Fibroblast of the aortic adventitia (primary cell): ENCODE measurements around the gene ACMSD. TPM values are rescaled to one million over a fixed set of nuclear protein-coding genes. Genes with fewer than 3 reads are reported as not detected.

Experiments
- DNase-seq: peaks from one replicate; pipeline ENCODE4 v3.0.0-alpha.2; 2010; ENCODE audit warnings: low read depth
- H3K4me3 ChIP-seq: 2 replicates; pipeline ENCODE4 v1.5.1; 2011; ENCODE audit warnings: low read depth, mild to moderate bottlenecking, control low read depth, low read length, moderate library complexity
- small RNA-seq: library from RNA; depleted of rRNA; stranded (forward); fragments of <200 nt; gene quantifications from one replicate; pipeline ENCODE3, GENCODE V24; 2012
- total RNA-seq: library from RNA; depleted of rRNA; stranded (reverse); fragments of >200 nt; gene quantifications from 2 replicates; pipeline ENCODE4 v1.2.3, GENCODE V29; 2012; ENCODE audit warnings: low replicate concordance
- TF ChIP-seq, protein P1 (sequence below): IDR thresholded peaks from 2 replicates; pipeline ENCODE4 v1.5.1; 2011; ENCODE audit warnings: mild to moderate bottlenecking, low read length, control low read depth, inconsistent platforms; ENCODE audit not compliant: insufficient read depth

The ACMSD gene
- total RNA-seq, 1 donor, result not detected

- DNase-seq, result no peak
- TF ChIP-seq, protein P1, sequence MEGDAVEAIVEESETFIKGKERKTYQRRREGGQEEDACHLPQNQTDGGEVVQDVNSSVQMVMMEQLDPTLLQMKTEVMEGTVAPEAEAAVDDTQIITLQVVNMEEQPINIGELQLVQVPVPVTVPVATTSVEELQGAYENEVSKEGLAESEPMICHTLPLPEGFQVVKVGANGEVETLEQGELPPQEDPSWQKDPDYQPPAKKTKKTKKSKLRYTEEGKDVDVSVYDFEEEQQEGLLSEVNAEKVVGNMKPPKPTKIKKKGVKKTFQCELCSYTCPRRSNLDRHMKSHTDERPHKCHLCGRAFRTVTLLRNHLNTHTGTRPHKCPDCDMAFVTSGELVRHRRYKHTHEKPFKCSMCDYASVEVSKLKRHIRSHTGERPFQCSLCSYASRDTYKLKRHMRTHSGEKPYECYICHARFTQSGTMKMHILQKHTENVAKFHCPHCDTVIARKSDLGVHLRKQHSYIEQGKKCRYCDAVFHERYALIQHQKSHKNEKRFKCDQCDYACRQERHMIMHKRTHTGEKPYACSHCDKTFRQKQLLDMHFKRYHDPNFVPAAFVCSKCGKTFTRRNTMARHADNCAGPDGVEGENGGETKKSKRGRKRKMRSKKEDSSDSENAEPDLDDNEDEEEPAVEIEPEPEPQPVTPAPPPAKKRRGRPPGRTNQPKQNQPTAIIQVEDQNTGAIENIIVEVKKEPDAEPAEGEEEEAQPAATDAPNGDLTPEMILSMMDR, result no peak
- H3K4me3 ChIP-seq, result no peak overlapping the region
These were observed 106.6 kb downstream of the ACMSD start for GRCh38 chr2:134944975-134945374.

GRCh38 chr2:134946073-134946472, 107.7 kb downstream of the ACMSD start:
- DNase-seq, result no peak
- H3K4me3 ChIP-seq, result no peak overlapping the region
- TF ChIP-seq, protein P1, result no peak

DNA sequence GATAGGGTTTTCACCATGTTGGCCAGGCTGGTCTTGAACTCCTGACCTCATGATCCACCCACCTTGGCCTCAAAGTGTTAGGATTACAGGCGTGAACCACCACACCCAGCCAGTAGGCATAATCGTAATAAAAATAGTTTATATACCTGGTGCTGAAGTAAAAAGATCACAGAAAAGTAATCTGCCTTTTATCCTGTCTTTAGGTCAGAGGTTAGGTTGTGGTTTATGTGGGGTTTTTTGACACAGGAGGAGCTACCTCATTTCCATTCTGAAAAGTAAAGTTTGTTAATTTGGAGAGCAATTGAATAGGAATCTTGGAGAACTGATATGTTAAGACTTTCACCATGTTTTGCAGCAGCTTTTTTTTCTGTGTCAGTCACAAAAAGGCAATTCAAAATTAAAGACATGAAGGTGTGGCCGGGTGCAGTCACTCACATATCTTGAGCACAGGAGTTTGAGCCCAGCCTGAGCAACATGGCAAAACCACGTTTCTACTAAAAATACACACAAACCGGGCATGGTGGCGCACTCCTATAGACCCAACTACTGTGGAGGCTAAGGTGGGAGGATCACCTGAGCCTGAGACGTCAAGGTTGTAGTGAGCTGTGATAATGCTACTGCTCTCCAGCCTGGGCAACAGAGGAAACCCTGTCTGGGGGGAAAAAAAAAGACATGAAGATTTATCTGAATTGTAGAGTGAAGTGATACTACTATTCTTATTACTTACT, 111.7 kb downstream of the ACMSD start:
- H3K4me3 ChIP-seq, result no peak overlapping the region
- DNase-seq, result no peak
- TF ChIP-seq, protein P1, result no peak

DNA sequence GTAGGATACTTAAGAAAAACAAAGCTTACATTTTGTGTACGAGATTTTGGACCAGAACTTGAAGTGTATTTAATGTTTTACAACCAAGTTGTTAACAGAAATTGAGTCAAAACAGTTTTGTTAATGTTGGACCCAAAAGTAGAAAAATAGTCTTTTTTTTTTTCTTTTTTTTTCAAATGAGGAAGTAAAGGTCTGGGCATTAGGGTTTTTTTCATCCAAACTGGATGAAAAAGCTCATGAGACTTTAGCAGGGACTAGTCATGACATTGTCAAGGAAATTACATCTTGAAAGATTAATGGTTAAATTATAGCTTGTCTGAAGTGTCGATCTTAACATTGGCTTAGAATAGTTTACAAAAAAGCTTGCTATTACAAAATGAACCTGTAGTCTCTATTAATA, 112.5 kb downstream of the ACMSD start:
- H3K4me3 ChIP-seq, result no peak overlapping the region
- TF ChIP-seq, protein P1, result no peak

More for the DNA sequence above, 112.5 kb downstream of the ACMSD start:
- DNase-seq, result no peak

Small RNA genes within 50 kb of the gene (small RNA-seq; reads per million reads assigned to genes)
- not detected for gene AC110620.1
- gene MIR5590, result not detected

Other genes starting within 250 kb of the ACMSD start
- gene TMEM163, start 119.6 kb upstream of the ACMSD start, total RNA-seq, result not detected in 2 replicates
- gene CCNT2, start 80.2 kb downstream of the ACMSD start, total RNA-seq, result 18.1 and 25.8 TPM in 2 replicates
- not detected in 2 replicates for gene MAP3K19, start 208.8 kb downstream of the ACMSD start, total RNA-seq
- 80.0 and 148 TPM in 2 replicates for gene RAB3GAP1, start 213.7 kb downstream of the ACMSD start, total RNA-seq